ENCODE results near the gene CTSW. TPM values are rescaled to one million over a fixed set of nuclear protein-coding genes. Genes with fewer than 3 reads are reported as not detected.
A peak's percentile ranks its signal among the peaks of the same experiment; 100 is the strongest.

Gene CTSW
- total RNA-seq, 1 experiment from 2014 or later = not detected

GRCh38 chr11:65859095-65859811, 20.4 kb upstream of the CTSW start:
- peak in 1 of 2 experiments; percentile 31 for TF ChIP-seq CTCF (IDR thresholded peaks at IDR 0.05; ENCODE audit: insufficient read depth in 1 of 2, low read depth in 1 of 2, low read length in 1 of 2, severe bottlenecking in 1 of 2, unreplicated experiment in 1 of 2)
- H3K27me3 ChIP-seq (replicated peaks; ENCODE audit: control insufficient read depth, insufficient read depth, low read length) = no peaks in the 10 kb centered on the region
- peak overlapping the region; percentile 97 for H3K4me3 Mint-ChIP-seq (ENCODE audit: unreplicated experiment)

GRCh38 chr11:65859812-65860277, 19.8 kb upstream of the CTSW start:
- TF ChIP-seq CTCF (IDR thresholded peaks at IDR 0.05; ENCODE audit: insufficient read depth in 1 of 2, low read depth in 1 of 2, low read length in 1 of 2, severe bottlenecking in 1 of 2, unreplicated experiment in 1 of 2) = no peak
- Mint-ChIP-seq H3K4me3 (ENCODE audit: unreplicated experiment) (peak overlapping the region; percentile 97), H3K27me3 (ENCODE audit: insufficient read depth, unreplicated experiment) (no peaks in the 10 kb centered on the region), H3K9me3 (ENCODE audit: unreplicated experiment) (no peaks in the 10 kb centered on the region), H3K27ac (ENCODE audit: unreplicated experiment) (peak overlapping the region; percentile 95), H3K36me3 (ENCODE audit: insufficient read depth, unreplicated experiment) (peaks cover 79% of the 10 kb centered on the region), H3K4me1 (ENCODE audit: low read depth, unreplicated experiment) (peaks cover 24% of the 10 kb centered on the region)
- POLR2A ChIA-PET = interaction anchor here (0.5 to 3.0 kb wide), 22 partner anchors 9 to 437 kb away, joined by 3 to 43 read pairs (median 6); partner anchors contain the start of genes BANF1, CCDC85B, FIBP and KAT5
- no TSS peak for BruUV-seq (replicated peaks)
- peaks cover 5% of the 10 kb centered on the region; the same call in 1 of the 2 replicates for H3K36me3 ChIP-seq (ENCODE audit: control insufficient read depth, insufficient read depth, low read length)
- peaks cover 15% of the 10 kb centered on the region for H3K4me1 ChIP-seq
- peak overlapping the region; percentile 87 for H3K4me3 ChIP-seq (ENCODE audit: low read depth, low read length)
- no peaks in the 10 kb centered on the region for H3K27me3 ChIP-seq (replicated peaks; ENCODE audit: control insufficient read depth, insufficient read depth, low read length)
- no peak for DNase-seq
- intact Hi-C loops (cut with micrococcal nuclease; ENCODE audit: unreplicated experiment) = loop anchor here (1.0 to 5.0 kb wide), 4 partner anchors 28 to 208 kb away; partner anchors contain the start of genes BANF1, EIF1AD and FIBP
- H3K9me3 ChIP-seq = no peaks in the 10 kb centered on the region
- CTCF ChIA-PET = interaction anchor here (0.5 to 7.7 kb wide), 37 partner anchors 8 to 554 kb away, joined by 3 to 241 read pairs (median 5); partner anchors contain the start of genes BANF1, CCDC85B, CTSW and EIF1AD

More at GRCh38 chr11:65859095-65859811, 20.4 kb upstream of the CTSW start:
- Mint-ChIP-seq H3K9me3 (ENCODE audit: unreplicated experiment) (no peaks in the 10 kb centered on the region), H3K4me1 (ENCODE audit: low read depth, unreplicated experiment) (peaks cover 30% of the 10 kb centered on the region), H3K27ac (ENCODE audit: unreplicated experiment) (peak overlapping the region; percentile 95), H3K27me3 (ENCODE audit: insufficient read depth, unreplicated experiment) (no peaks in the 10 kb centered on the region), H3K36me3 (ENCODE audit: insufficient read depth, unreplicated experiment) (peaks cover 81% of the 10 kb centered on the region)
- peak; percentile 98 to 99 for DNase-seq
- CTCF ChIA-PET = interaction anchor here (0.7 to 7.7 kb wide), 28 partner anchors 8 to 196 kb away, joined by 3 to 241 read pairs (median 5); partner anchors contain the start of genes AP5B1, BANF1, CCDC85B and CTSW
- intact Hi-C loops (cut with micrococcal nuclease; ENCODE audit: unreplicated experiment) = loop anchor here (2.0 to 5.0 kb wide), 2 partner anchors 40 to 207 kb away; no protein-coding TSS in a partner anchor
- H3K4me1 ChIP-seq = peaks cover 15% of the 10 kb centered on the region
- peak overlapping the region; percentile 87 for H3K4me3 ChIP-seq (ENCODE audit: low read depth, low read length)
- H3K36me3 ChIP-seq (ENCODE audit: control insufficient read depth, insufficient read depth, low read length) = peaks cover 5% of the 10 kb centered on the region; the same call in 1 of the 2 replicates
- no TSS peak for BruUV-seq (replicated peaks)
- H3K9me3 ChIP-seq = no peaks in the 10 kb centered on the region
- POLR2A ChIA-PET = interaction anchor here (0.5 to 3.0 kb wide), 23 partner anchors 10 to 437 kb away, joined by 3 to 43 read pairs (median 6); partner anchors contain the start of genes BANF1, CCDC85B, CTSW and FIBP

Measured in Caco-2 (cell line).